ENCODE results near the gene RASA3. TPM values are rescaled to one million over a fixed set of nuclear protein-coding genes. Genes with fewer than 3 reads are reported as not detected.

RASA3 gene
- total and polyA plus RNA-seq, 10 of the 15 experiments (the other 5 are each of a cell fraction or from before 2014, with no cell fraction given), result 0.79 to 33.9 (median 17.6) TPM

GRCh38 chr13:114106991-114107685 lies 25.3 kb downstream of the RASA3 start:
- Histone ChIP-seq H3K9ac (ENCODE audit: control insufficient read depth, insufficient read depth, low read length) (no peak overlapping the region), H3K36me3 (ENCODE audit: control insufficient read depth in 2 of 2, insufficient read depth in 2 of 2, low read length in 1 of 2) (peaks cover 0 to 2% of the 10 kb centered on the region in 2 experiments; a peak in 2 of 4 replicates), H3K27me3 (replicated peaks in 1 of 2; ENCODE audit: control insufficient read depth in 2 of 2, insufficient read depth in 2 of 2, low read length in 1 of 2) (no peaks in the 10 kb centered on the region), H3K9me3 (replicated peaks; ENCODE audit: control insufficient read depth, insufficient read depth, low read length) (no peaks in the 10 kb centered on the region; the same call in 2 of the 3 replicates), H3K27ac (ENCODE audit: control insufficient read depth, insufficient read depth) (no peak overlapping the region), H3K4me3 (no peak overlapping the region), H2AFZ (ENCODE audit: control insufficient read depth, low read depth, low read length) (no peak overlapping the region), H4K20me1 (ENCODE audit: control insufficient read depth, insufficient read depth) (no peaks in the 10 kb centered on the region), H3K79me2 (ENCODE audit: control insufficient read depth, insufficient read depth, low read length) (no peaks in the 10 kb centered on the region; the same call in 1 of the 2 replicates), H3K4me2 (ENCODE audit: control insufficient read depth, insufficient read depth) (no peak overlapping the region), H3K4me1 (ENCODE audit: control insufficient read depth, insufficient read depth, low read length) (peaks cover 6% of the 10 kb centered on the region)
- ATAC-seq (no peak), DNase-seq (ENCODE audit: low read depth, low spot score) (no peak), FAIRE-seq (no peak)
- TF ChIP-seq RELA (IDR thresholded peaks at IDR 0.05; ENCODE audit: borderline replicate concordance, partially characterized antibody) (no peak), NFIC (IDR thresholded peaks at IDR 0.05; ENCODE audit: low read depth, low read length) (no peak), ZNF274 (IDR thresholded peaks at IDR 0.05; ENCODE audit: insufficient read depth, insufficient read length) (no peak), SRF (IDR thresholded peaks at IDR 0.05; ENCODE audit: low read depth in 2 of 2, low read length in 2 of 2) (no peak), CBX3 (IDR thresholded peaks at IDR 0.05; ENCODE audit: borderline replicate concordance, low read depth) (no peak), HCFC1 (IDR thresholded peaks at IDR 0.05; ENCODE audit: low read length) (no peak), SMC3 (IDR thresholded peaks at IDR 0.05; ENCODE audit: borderline replicate concordance, low read length) (no peak), NFYA (IDR thresholded peaks at IDR 0.05; ENCODE audit: borderline replicate concordance, low read depth, low read length) (no peak), ZSCAN29 (IDR thresholded peaks at IDR 0.05) (no peak), TCF7 (IDR thresholded peaks at IDR 0.05; ENCODE audit: borderline replicate concordance) (no peak), KLF5 (IDR thresholded peaks at IDR 0.05; ENCODE audit: partially characterized antibody) (no peak), SREBF1 (IDR thresholded peaks at IDR 0.05; ENCODE audit: low read length) (no peak), MAX (IDR thresholded peaks at IDR 0.05; ENCODE audit: low read depth, low read length) (no peak), PML (IDR thresholded peaks at IDR 0.05; ENCODE audit: low read length) (no peak), MEF2B (IDR thresholded peaks at IDR 0.05; ENCODE audit: partially characterized antibody, poor library complexity, severe bottlenecking) (no peak)
- ChIA-PET RAD21 (ENCODE audit: unreplicated experiment) (no interaction called here), SMC1A (ENCODE audit: uncharacterized antibody, unreplicated experiment) (interaction anchor here (1.3 kb wide), 1 partner anchor 40 kb away, joined by 3 read pairs; no protein-coding TSS in a partner anchor), CTCF (no interaction called here), POLR2A (no interaction called here)
- in situ Hi-C loops (cut with MboI) (no loop called here), intact Hi-C loops (cut with micrococcal nuclease; ENCODE audit: unreplicated experiment) (no loop called here)
- 91% methylated on average over 22 of the region's 27 CpGs for WGBS (ENCODE audit: insufficient coverage, insufficient replicate concordance, low lambda C conversion rate, missing lambda C conversion rate)
- no TSS peak for BruUV-seq (replicated peaks)

All from GM12878 (cell line).